WTC11 (cell line): Measurements from ENCODE around the gene SKAP1. TPM values are rescaled to one million over a fixed set of nuclear protein-coding genes. Genes with fewer than 3 reads are reported as not detected.

Experiments
- ATAC-seq: fragments of 200-7000 bp; cut with Tn5 transposase; 2 replicates; pipeline ENCODE4 v1.10.0; 2021; ENCODE audit warnings: mild to moderate bottlenecking, moderate library complexity
- CTCF ChIA-PET: fragments of 300-600 bp; sonication (Branson Sonifier 250); formaldehyde crosslinking; loops from one replicate; lab custom pipeline; 2021; ENCODE audit warnings: antibody characterized with exemption; lab: Charles Lee
- POLR2A ChIA-PET: fragments of 350-600 bp; sonication (Branson Sonifier 250); formaldehyde crosslinking; loops from one replicate; lab custom pipeline; 2021; ENCODE audit warnings: antibody characterized with exemption; lab: Charles Lee
- DNase-seq: peaks from one replicate; pipeline ENCODE4 v3.0.0; 2021; ENCODE audit warnings: low spot score
- H3K27ac Mint-ChIP-seq: 2 replicates; pipeline ENCODE4 v1.8.0; 2021; ENCODE audit warnings: mixed read lengths
- H3K27me3 Mint-ChIP-seq: 2 replicates; pipeline ENCODE4 v1.8.0; 2021; ENCODE audit warnings: low read depth, mild to moderate bottlenecking, moderate library complexity, mixed read lengths
- H3K36me3 Mint-ChIP-seq: 2 replicates; pipeline ENCODE4 v1.8.0; 2021; ENCODE audit warnings: mixed read lengths
- H3K4me1 Mint-ChIP-seq: 2 replicates; pipeline ENCODE4 v1.8.0; 2022; ENCODE audit warnings: mixed read lengths
- H3K4me3 Mint-ChIP-seq: 2 replicates; pipeline ENCODE4 v1.8.0; 2021; ENCODE audit warnings: mild to moderate bottlenecking, moderate library complexity, mixed read lengths
- H3K9me3 Mint-ChIP-seq: 2 replicates; pipeline ENCODE4 v1.8.0; 2021; ENCODE audit warnings: mixed read lengths
- CREB1 ChIP-seq: sonication (generic); formaldehyde crosslinking; IDR thresholded peaks from 2 replicates; pipeline ENCODE4 v1.8.0; 2023; ENCODE audit warnings: mild to moderate bottlenecking, missing genetic modification reagents
- CREM ChIP-seq: sonication (generic); formaldehyde crosslinking; IDR thresholded peaks from 2 replicates; pipeline ENCODE4 v1.8.1; 2022; ENCODE audit warnings: mild to moderate bottlenecking, missing genetic modification reagents, moderate library complexity
- CTCF ChIP-seq: fragments of 200-600 bp; IDR thresholded peaks from 2 replicates; pipeline ENCODE4 v1.8.0; 2022; ENCODE audit warnings: antibody characterized with exemption
- FOXP1 ChIP-seq: sonication (generic); formaldehyde crosslinking; IDR thresholded peaks from 2 replicates; pipeline ENCODE4 v1.8.0; 2022; ENCODE audit warnings: missing genetic modification reagents, mild to moderate bottlenecking, moderate library complexity, borderline replicate concordance
- GABPB1 ChIP-seq: sonication (generic); formaldehyde crosslinking; IDR thresholded peaks from 2 replicates; pipeline ENCODE4 v1.8.1; 2023; ENCODE audit warnings: mild to moderate bottlenecking, missing genetic modification reagents
- MAX ChIP-seq: sonication (generic); formaldehyde crosslinking; IDR thresholded peaks from 2 replicates; pipeline ENCODE4 v1.8.0; 2022; ENCODE audit warnings: mild to moderate bottlenecking, missing genetic modification reagents
- MXD4 ChIP-seq: fragments of 250-450 bp; sonication (Bioruptor Pico); IDR thresholded peaks from 2 replicates; pipeline ENCODE4 v1.8.0; 2021; ENCODE audit warnings: mild to moderate bottlenecking, moderate library complexity, borderline replicate concordance
- MYBL2 ChIP-seq: sonication (generic); formaldehyde crosslinking; IDR thresholded peaks from 2 replicates; pipeline ENCODE4 v1.8.1; 2023; ENCODE audit warnings: mild to moderate bottlenecking, moderate library complexity, missing genetic modification reagents
- NR1H2 ChIP-seq: sonication (generic); formaldehyde crosslinking; IDR thresholded peaks from 2 replicates; pipeline ENCODE4 v1.9.0; 2021; ENCODE audit warnings: mild to moderate bottlenecking, moderate library complexity, missing genetic modification reagents
- PRRX2 ChIP-seq: fragments of 250-450 bp; sonication (Bioruptor Pico); IDR thresholded peaks from 2 replicates; pipeline ENCODE4 v1.8.0; 2021; ENCODE audit warnings: mild to moderate bottlenecking
- SOX15 ChIP-seq: fragments of 250-450 bp; sonication (Bioruptor Pico); IDR thresholded peaks from 2 replicates; pipeline ENCODE4 v1.9.0; 2021; ENCODE audit warnings: mild to moderate bottlenecking
- TEAD1 ChIP-seq: sonication (generic); formaldehyde crosslinking; IDR thresholded peaks from 2 replicates; pipeline ENCODE4 v1.8.0; 2022; ENCODE audit warnings: mild to moderate bottlenecking, missing genetic modification reagents
- USF1 ChIP-seq: sonication (generic); formaldehyde crosslinking; IDR thresholded peaks from 2 replicates; pipeline ENCODE4 v1.8.0; 2022; ENCODE audit warnings: mild to moderate bottlenecking, missing genetic modification reagents
- ZNF425 ChIP-seq: fragments of 250-450 bp; sonication (Bioruptor Pico); conservative IDR thresholded peaks from 2 replicates; pipeline ENCODE4 v1.9.0; 2021; ENCODE audit warnings: mild to moderate bottlenecking
- ZNF532 ChIP-seq: fragments of 250-450 bp; sonication (Bioruptor Pico); IDR thresholded peaks from 2 replicates; pipeline ENCODE4 v1.9.0; 2021; ENCODE audit warnings: mild to moderate bottlenecking, borderline replicate concordance
- total RNA-seq: library from RNA; stranded (reverse); gene quantifications from 3 replicates; pipeline ENCODE4 v1.2.3, GENCODE V29; 2021
- TF ChIP-seq, protein P1 (sequence below): sonication (generic); formaldehyde crosslinking; IDR thresholded peaks from 2 replicates; pipeline ENCODE4 v1.8.1; 2022; ENCODE audit warnings: mild to moderate bottlenecking, moderate library complexity, missing genetic modification reagents
- TF ChIP-seq, protein P2 (sequence below): sonication (generic); formaldehyde crosslinking; IDR thresholded peaks from 2 replicates; pipeline ENCODE4 v1.8.0; 2022; ENCODE audit warnings: mild to moderate bottlenecking, missing genetic modification reagents
- TF ChIP-seq, protein P3 (sequence below): fragments of 250-450 bp; sonication (Bioruptor Pico); IDR thresholded peaks from 2 replicates; pipeline ENCODE4 v1.9.0; 2021; ENCODE audit warnings: moderate library complexity, mild to moderate bottlenecking, inconsistent platforms, borderline replicate concordance

The SKAP1 gene
- total RNA-seq, 1 experiment from 2014 or later = not detected

DNA sequence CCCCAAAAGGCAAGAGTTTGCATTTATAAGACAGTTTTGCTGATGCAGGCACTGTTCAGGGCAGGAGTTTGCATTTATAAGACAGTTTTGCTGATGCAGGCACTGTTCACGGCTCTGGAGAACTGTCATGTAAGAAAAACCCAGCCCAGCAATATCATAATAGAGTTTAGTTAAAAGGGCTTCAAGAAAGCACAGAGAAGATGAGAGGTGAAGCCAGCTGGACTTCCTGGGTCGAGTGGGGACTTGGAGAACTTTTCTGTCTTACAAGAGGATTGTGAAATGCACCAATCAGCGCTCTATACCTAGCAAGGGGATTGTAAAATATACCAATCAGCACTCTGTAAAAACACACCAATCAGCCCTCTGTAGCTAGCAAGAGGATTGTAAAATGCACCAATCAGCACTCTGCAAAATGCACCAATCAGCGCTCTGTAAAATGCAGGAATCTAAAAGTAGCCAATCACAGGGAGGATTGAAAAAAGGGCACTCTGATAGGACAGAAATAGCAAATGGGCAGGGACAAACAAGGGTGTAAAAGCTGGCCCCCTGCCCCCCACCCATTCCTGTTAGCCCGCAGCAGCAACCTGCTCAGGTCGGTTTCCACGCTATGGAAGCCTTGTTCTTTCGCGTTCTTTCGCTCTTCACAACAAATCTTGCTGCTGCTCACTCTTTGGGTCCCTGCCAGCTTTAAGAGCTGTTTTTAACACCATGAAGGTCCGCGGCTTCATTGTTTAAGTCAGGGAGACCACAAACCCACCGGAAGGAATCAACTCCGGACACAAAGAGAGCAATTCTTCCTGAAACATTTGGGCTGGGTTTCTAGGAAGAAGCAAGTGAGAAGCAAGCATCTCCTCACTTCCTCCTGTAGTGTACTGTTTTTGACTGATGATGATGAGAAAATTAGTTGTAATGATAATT is 327.0 kb downstream of the SKAP1 start (continued):
- TF ChIP-seq ZNF532 (CRISPR knock-in tag) (no peak), GABPB1 (no peak), NR1H2 (no peak)

DNA sequence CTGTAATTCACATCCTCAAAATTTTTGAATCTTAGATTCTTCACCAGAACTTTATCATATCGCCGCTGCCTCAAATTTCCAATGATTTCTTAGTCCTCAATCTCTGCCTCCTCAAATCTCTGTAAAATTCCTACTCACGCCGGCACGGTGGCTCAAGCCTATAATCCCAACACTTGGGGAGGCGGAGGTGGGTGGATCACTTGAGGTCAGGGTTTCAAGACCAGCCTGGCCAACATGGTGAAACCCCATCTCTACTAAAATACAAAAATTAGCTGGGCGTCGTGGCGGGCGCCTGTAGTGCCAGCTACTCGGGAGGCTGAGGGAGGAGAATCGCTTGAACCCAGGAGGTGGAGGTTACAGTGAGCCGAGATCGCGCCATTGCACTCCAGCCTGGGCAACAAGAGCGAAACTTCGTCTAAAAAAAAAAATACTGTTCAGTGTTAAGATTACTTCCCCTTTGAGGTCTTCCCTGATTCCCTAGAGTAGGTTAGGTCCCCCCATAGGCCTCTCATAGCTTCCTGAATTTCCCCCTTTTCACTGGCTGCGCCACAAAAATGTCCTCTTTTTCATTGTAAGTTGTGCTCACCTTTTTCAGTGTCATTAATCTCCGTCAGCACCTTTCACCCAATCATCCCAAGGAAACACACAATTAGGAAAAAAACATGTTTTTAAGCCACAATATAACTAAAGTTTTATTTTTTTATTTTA is 327.8 kb downstream of the SKAP1 start:
- ChIA-PET CTCF (interaction anchor here (1.0 to 3.3 kb wide), 2 partner anchors 33 to 77 kb away, joined by 3 to 19 read pairs; no protein-coding TSS in a partner anchor), POLR2A (interaction anchor here (0.7 kb wide), 2 partner anchors 23 to 47 kb away, joined by 3 to 4 read pairs; no protein-coding TSS in a partner anchor)
- Mint-ChIP-seq H3K9me3 (peaks cover 10% of the 10 kb centered on the region), H3K27ac (peak overlapping the region; percentile 82), H3K4me1 (peaks cover 11% of the 10 kb centered on the region), H3K27me3 (peaks cover 8% of the 10 kb centered on the region; the same call in 1 of the 2 replicates), H3K36me3 (no peaks in the 10 kb centered on the region), H3K4me3 (peak overlapping the region; percentile 87)
- no peak for ATAC-seq
- no peak for DNase-seq
- TF ChIP-seq SOX15 (CRISPR knock-in tag) (no peak), CTCF (no peak), FOXP1 (no peak), TEAD1 (CRISPR knock-in tag) (no peak), MAX (no peak), CREM (CRISPR knock-in tag) (no peak), PRRX2 (CRISPR knock-in tag) (no peak), MYBL2 (no peak), ZNF425 (CRISPR knock-in tag) (no peak), MXD4 (CRISPR knock-in tag) (no peak), CREB1 (CRISPR knock-in tag) (no peak), USF1 (no peak)
- TF ChIP-seq, protein P1, sequence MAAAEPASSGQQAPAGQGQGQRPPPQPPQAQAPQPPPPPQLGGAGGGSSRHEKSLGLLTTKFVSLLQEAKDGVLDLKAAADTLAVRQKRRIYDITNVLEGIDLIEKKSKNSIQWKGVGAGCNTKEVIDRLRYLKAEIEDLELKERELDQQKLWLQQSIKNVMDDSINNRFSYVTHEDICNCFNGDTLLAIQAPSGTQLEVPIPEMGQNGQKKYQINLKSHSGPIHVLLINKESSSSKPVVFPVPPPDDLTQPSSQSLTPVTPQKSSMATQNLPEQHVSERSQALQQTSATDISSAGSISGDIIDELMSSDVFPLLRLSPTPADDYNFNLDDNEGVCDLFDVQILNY (CRISPR knock-in tag) = no peak
- TF ChIP-seq, protein P2, sequence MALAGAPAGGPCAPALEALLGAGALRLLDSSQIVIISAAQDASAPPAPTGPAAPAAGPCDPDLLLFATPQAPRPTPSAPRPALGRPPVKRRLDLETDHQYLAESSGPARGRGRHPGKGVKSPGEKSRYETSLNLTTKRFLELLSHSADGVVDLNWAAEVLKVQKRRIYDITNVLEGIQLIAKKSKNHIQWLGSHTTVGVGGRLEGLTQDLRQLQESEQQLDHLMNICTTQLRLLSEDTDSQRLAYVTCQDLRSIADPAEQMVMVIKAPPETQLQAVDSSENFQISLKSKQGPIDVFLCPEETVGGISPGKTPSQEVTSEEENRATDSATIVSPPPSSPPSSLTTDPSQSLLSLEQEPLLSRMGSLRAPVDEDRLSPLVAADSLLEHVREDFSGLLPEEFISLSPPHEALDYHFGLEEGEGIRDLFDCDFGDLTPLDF = no peak
- TF ChIP-seq, protein P3, sequence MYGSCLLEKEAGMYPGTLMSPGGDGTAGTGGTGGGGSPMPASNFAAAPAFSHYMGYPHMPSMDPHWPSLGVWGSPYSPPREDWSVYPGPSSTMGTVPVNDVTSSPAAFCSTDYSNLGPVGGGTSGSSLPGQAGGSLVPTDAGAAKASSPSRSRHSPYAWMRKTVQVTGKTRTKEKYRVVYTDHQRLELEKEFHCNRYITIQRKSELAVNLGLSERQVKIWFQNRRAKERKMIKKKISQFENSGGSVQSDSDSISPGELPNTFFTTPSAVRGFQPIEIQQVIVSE (CRISPR knock-in tag) = no peak
